ENCODE data around the gene ALDH2. TPM values are rescaled to one million over a fixed set of nuclear protein-coding genes. Genes with fewer than 3 reads are reported as not detected.
"Not testable (repeated sequence)": the region's sequence is repeated elsewhere in the genome, so short reads cannot be mapped to it uniquely, and the experiment has no call there.

ALDH2 gene
- total RNA-seq (ENCODE audit: low replicate concordance) = 23.1 and 40.9 TPM in 2 replicates

DNA sequence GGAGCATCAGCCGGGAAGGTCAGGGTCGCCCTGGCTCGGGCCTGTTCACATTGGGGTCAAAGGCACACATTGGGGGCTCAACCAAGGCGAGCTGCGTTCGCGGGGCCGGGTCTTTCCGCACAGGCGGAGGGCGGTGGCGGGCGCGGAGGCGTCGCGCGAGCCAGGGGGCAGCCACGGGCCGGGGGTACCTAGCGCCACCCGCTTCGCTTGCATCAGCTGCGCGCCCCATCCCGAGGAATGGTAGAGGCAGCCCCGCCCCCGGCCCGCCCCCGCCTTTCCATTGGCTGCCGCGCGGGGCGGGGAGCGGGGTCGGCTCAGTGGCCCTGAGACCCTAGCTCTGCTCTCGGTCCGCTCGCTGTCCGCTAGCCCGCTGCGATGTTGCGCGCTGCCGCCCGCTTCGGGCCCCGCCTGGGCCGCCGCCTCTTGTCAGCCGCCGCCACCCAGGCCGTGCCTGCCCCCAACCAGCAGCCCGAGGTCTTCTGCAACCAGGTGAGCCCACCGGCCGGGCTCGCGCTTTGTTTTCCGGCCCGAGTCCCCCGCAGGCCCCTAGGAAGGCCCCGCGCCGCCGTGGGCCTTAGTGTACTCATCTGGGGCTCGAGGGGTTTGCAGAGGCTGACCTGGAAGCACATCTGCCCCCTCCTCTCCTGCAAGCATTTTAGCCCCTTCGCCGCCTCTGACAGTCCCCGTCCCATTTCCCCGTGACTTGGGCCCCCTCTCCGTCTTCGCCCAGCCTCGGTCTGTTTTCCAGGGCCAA, at the start of gene ALDH2:
Gene ALDH2 (plus strand): TSS at position 326 of the 754 bp plus-strand sequence. CDS start 50 bp downstream, at position 376.
- TF ChIP-seq, protein P1, sequence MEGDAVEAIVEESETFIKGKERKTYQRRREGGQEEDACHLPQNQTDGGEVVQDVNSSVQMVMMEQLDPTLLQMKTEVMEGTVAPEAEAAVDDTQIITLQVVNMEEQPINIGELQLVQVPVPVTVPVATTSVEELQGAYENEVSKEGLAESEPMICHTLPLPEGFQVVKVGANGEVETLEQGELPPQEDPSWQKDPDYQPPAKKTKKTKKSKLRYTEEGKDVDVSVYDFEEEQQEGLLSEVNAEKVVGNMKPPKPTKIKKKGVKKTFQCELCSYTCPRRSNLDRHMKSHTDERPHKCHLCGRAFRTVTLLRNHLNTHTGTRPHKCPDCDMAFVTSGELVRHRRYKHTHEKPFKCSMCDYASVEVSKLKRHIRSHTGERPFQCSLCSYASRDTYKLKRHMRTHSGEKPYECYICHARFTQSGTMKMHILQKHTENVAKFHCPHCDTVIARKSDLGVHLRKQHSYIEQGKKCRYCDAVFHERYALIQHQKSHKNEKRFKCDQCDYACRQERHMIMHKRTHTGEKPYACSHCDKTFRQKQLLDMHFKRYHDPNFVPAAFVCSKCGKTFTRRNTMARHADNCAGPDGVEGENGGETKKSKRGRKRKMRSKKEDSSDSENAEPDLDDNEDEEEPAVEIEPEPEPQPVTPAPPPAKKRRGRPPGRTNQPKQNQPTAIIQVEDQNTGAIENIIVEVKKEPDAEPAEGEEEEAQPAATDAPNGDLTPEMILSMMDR (IDR thresholded peaks at IDR 0.05; ENCODE audit: insufficient read depth, low read length) = no peak
- H3K4me3 ChIP-seq (ENCODE audit: low read depth, low read length) = peak within 1 kb of the TSS; percentile 77
- DNase-seq (ENCODE audit: low read depth) = peak; percentile 47

DNA sequence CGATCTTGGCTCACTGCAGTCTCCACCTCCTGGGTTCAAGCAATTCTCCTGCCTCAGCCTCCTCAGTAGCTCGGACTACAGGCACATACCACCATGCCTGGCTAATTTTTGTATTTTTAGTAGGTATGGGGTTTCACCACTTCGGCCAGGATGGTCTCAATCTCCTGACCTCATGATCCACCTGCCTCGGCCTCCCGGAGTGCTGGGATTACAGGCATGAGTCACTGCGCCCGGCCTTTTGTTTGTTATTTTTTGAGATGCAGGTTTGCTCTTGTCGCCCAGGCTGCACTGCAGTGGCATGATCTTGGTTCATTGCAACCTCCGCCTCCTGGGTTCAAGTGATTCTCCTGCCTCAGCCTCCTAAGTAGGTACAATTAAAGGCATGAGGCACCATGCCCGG, 47.4 kb upstream of the ALDH2 start:
- not testable (repeated sequence) for DNase-seq (ENCODE audit: low read depth); H3K4me3 ChIP-seq (ENCODE audit: low read depth, low read length)

DNA sequence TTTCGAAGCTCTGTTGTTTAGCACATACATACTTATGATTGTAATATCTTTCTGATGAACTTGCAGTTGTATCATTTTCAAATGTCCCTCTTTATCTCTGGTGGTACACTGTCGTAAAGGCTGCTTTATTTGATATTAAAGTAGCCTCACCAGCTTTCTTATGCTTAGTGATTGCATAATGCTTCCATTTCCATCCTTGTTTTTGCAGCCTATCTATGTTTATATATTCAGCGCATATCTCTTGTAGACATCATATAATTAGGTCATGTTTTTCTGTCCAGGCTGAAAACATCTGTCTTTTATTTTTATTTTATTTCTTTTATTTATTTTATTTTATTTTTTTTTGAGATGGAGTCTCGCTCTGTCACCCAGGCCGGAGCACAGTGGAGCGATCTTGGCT, 46.3 kb upstream of the ALDH2 start:
- TF ChIP-seq, protein P1 (IDR thresholded peaks at IDR 0.05; ENCODE audit: insufficient read depth, low read length) = no peak

DNA sequence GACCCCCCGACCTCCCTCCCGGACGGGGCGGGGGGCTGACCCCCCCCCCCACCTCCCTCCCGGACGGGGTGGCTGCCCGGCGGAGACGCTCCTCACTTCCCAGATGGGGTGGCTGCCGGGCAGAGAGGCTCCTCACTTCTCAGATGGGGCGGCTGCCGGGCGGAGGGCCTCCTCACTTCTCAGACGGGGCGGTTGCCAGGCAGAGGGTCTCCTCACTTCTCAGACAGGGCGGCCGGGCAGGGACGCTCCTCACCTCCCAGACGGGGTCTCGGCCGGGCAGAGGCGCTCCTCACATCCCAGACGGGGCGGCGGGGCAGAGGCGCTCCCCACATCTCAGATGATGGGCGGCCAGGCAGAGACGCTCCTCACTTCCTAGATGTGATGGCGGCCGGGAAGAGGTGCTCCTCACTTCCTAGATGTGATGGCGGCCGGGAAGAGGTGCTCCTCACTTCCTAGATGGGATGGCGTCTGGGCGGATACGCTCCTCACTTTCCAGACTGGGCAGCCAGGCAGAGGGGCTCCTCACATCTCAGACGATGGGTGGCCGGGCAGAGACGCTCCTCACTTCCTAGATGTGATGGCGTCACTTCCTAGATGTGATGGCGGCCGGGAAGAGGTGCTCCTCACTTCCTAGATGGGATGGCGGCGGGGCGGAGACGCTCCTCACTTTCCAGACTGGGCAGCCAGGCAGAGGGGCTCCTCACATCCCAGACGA, 42.9 kb upstream of the ALDH2 start:
- not testable (repeated sequence) for DNase-seq (ENCODE audit: low read depth); H3K4me3 ChIP-seq (ENCODE audit: low read depth, low read length)

More for the DNA sequence above, 46.3 kb upstream of the ALDH2 start:
- H3K4me3 ChIP-seq (ENCODE audit: low read depth, low read length) = no peak overlapping the region
- DNase-seq (ENCODE audit: low read depth) = no peak

DNA sequence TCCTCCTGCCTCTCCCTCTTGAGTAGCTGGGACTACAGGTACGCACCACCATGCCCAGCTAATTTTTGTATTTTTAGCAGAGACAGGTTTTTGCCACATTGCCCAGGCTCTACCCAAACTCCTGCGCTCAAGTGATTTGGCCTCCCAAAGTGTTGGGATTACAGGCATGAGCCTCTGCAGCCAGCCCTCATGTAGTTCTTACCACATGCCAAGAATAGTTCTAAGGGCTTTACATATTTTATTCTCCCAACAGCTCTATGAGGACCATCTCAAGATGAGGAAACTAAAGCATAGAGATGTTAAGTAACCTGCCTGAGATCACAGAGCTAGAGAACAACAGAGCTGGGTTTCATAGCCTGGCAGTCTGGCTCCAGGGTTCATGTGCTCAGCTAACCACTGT, 37.9 kb upstream of the ALDH2 start:
- H3K4me3 ChIP-seq (ENCODE audit: low read depth, low read length) = no peak overlapping the region
- no peak for DNase-seq (ENCODE audit: low read depth)
- TF ChIP-seq, protein P1 (IDR thresholded peaks at IDR 0.05; ENCODE audit: insufficient read depth, low read length) = no peak

DNA sequence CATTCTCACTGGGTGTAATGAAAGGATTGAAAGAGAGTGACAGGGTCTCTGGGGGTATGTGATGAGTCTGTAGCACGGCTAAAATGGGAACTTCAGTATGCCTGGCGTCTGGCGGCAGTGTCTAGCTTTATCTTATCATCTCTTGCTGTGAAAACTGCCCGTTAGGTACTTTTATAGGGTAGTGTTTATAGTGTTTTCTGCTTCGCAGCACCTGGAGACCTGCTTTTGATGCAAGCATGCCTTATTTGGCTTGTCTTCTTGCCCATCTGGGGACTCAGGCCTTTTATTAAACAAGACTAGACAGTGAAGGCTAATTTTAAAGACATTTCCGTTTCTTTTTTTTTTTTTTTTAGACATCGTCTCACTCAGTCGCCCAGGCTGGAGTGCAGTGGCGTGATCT, 36.3 kb upstream of the ALDH2 start:
- no peak for DNase-seq (ENCODE audit: low read depth)
- TF ChIP-seq, protein P1 (IDR thresholded peaks at IDR 0.05; ENCODE audit: insufficient read depth, low read length) = no peak
- no peak overlapping the region for H3K4me3 ChIP-seq (ENCODE audit: low read depth, low read length)

DNA sequence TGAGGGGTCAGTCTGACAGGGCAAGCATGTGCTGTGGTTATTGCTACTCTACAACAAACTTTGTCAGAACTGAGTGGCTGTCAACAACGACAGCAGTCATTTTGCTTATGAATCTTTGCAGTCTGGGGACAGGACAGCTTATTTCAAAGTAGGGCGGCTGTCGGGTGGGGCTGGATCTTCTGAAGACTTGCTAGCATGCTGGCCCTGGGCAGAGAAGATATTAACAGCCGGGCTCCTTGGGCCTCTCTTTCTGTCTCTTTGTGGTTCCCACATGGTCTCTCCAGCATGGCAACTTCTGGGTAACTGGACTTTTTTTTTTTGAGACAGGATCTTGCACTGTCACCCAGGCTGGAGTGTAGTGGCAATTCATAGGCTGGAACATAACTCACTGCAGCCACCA, 33.9 kb upstream of the ALDH2 start:
- no peak overlapping the region for H3K4me3 ChIP-seq (ENCODE audit: low read depth, low read length)
- DNase-seq (ENCODE audit: low read depth) = no peak
- TF ChIP-seq, protein P1 (IDR thresholded peaks at IDR 0.05; ENCODE audit: insufficient read depth, low read length) = no peak

Data from fibroblast of the aortic adventitia (primary cell).